K562 (cell line): Measurements from ENCODE around the gene TIGIT.

ENCODE experiments used
- KLF6 ChIP-seq: fragments of 250-450 bp; sonication (Bioruptor Pico); IDR thresholded peaks from 2 replicates; pipeline ENCODE4 v1.4.0; 2020; ENCODE audit warnings: mild to moderate bottlenecking, moderate library complexity, borderline replicate concordance
- MAFK ChIP-seq: IDR thresholded peaks from 2 replicates; pipeline ENCODE4 v1.6.1; 2011; ENCODE audit warnings: low read length, improper control_type of control experiment
- NFE2L1 ChIP-seq: fragments of 450-650 bp; IDR thresholded peaks from 2 replicates; pipeline ENCODE4 v1.6.1; 2016; ENCODE audit warnings: missing genetic modification characterization, low read depth, mild to moderate bottlenecking, missing compliant biosample characterization, moderate library complexity, borderline replicate concordance
- SMAD3 ChIP-seq: fragments of 450-650 bp; formaldehyde crosslinking; conservative IDR thresholded peaks from 2 replicates; pipeline ENCODE4 v1.4.0; 2020; ENCODE audit warnings: mild to moderate bottlenecking
- TAF9B ChIP-seq: fragments of 450-650 bp; IDR thresholded peaks from 2 replicates; pipeline ENCODE4 v1.6.1; 2018; ENCODE audit warnings: mild to moderate bottlenecking; ENCODE audit not compliant: partially characterized antibody

DNA sequence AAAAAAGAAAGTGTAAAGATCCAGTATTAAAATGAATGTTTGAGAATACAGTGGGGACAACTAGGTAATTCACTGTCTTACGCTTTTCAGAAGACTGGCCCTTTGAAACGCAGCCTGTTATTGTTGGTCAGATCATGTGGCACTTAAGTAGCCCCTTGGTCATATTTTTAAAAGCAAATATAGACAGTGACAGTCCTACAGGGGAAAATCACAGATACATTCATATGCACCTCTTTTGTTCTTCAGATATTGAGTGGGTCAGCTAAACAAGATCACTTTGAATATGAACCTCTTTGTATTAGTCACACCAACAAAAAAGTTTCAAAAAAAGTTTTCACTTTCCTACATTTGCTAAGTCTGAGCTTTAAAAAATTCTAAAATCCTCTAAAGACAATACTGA, 36.0 kb downstream of the TIGIT start:
- TF ChIP-seq KLF6 (CRISPR knock-in tag) (no peak), TAF9B (no peak), SMAD3 (no peak), NFE2L1 (no peak), MAFK (no peak)
